EH (cell line): ENCODE results near the gene SLC16A12.
"Not testable (repeated sequence)": the region's sequence is repeated elsewhere in the genome, so short reads cannot be mapped to it uniquely, and the experiment has no call there.

Experiments used
- DNase-seq: peaks from one replicate; pipeline ENCODE4 v3.0.0-alpha.2; 2015; ENCODE audit warnings: low read depth

SLC16A12 gene

DNA sequence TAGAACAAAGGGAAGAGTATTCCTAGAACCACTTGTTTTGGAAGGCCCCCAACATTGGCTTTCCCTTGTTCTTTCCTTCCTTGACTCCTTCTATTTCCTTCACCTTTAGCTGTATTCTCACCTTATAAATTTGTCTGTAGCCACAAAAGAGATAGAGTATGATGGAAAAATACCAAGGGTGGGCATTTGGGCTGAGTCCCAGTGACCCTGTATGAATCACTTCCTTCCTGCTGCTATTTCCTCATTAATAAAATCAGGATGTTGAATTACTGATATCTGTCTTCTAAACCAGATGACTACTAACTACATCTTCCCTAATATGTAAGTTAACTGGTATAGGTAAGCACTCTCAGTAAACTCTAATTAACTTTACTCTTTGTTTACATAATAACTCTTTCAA is 65.9 kb downstream of the SLC16A12 start:
- DNase-seq: no peak

GRCh38 chr10:89468191-89468965 is 67.0 kb downstream of the SLC16A12 start:
- DNase-seq: no peak

GRCh38 chr10:89466599-89467035 is 68.8 kb downstream of the SLC16A12 start:
- peak; percentile 58 for DNase-seq

DNA sequence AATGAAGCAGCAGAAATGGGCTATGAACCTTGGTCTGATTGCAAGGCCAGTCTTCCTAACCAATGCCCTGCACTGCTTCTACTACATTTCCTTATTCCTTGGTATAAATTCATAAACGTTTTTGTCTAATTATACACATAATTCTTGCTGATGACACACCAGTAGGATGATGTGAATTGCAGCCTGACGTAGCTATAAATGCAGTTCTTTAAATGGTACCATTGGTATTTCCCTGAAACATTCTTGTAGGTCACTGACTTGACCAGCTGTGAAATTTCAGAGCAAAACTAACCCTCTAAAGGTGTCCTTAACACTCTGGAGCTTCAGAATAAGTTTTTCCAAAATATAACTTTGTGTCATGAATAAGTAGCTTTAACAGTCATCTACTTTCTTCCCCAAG is 70.2 kb downstream of the SLC16A12 start:
- DNase-seq: no peak

- DNase-seq: no peak
Observed at GRCh38 chr10:89463846-89464537, 71.4 kb downstream of the SLC16A12 start.

DNA sequence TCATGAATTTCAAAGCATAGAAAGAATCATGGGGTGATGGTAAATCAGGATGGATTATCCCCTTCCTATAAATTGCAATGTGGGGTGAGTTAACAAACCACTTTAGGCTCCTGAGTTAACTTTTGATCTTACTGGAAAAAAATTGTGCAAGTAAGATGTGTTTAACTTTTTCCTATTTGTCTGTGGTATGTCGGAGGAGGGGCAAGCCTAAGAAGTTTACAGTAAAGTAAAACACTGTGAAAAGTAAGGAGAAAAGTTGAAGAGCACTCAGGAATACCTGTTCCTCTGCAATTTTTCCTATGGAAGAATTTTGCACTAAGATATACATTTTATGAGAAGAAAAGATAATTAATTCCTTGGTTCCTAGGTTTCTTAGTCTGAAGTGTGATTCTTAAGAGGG is 76.6 kb downstream of the SLC16A12 start:
- peak; percentile 41 for DNase-seq

DNA sequence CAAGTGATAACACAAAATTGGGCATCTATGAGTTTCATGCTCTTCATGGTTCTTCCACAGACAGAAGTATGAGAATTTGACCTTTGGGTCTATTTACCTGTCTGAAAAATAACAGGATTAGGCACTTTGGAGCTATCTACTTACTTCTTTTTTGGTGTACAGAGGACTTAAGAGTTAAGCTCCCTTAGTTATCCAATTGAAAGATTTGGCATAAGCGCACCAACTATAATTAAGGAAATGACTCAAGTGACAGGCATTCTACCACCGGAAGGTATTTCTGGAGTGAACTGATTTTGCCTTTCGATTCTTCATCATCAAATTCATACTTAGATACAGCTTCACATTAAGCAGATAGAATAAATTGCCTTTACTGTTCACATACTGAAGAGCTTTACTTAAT is 77.1 kb downstream of the SLC16A12 start:
- DNase-seq: peak; percentile 84

DNA sequence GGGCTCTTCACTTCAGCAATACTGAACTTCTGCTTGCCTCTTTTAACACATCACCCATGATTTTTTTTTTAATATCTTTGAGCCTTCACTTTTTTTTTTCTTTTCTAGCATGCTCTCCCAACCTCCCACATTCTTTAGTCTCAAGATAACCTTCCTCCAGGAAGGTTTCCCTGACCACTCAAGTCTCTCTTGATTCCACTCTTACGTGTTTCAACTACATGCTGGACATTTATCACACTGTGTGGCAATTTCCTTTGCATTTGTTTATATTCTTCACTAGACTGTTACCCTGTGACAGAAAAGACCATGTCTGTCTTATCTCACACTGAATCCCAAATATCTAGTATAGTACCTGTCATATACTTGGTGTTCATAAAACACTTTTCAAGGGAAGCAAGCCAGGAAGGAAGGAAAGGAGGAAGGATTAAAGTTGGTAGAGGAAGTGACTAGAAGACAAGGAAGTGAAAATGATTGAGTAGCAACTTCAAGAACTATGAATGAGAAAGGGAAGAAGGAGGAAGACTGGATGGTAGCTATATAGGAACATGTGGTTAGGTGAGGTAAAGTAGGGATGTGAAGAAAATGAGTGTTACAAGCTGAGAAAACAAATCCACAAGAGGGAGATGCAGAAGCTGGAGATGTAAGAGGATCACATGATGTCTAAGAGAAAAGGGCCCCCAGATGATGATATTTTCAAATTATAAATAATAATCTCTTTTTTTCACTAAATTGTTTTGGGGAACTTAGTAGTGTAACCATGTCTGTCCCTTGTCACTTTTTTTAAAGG is 80.6 kb downstream of the SLC16A12 start:
- no peak for DNase-seq

DNA sequence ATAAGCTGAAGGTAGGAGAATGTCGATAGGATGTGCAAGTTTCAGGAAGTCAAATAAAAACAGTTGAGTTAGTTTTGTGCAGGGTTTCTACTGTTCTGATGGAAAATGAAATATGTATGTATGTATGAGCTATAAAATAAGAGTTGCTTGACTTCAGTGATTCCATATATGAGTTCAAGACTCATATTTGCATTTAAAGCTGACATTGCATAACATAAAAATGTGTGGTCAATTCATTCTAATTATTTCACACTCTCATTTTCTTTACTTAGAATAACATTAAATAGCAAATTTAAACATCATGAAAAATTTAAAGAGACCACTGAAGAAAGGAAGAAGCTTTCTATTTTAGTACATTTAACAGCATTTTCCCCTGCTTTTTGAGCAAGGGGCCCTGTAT is 83.2 kb downstream of the SLC16A12 start:
- DNase-seq: no peak

GRCh38 chr10:89450901-89451300 is 84.5 kb downstream of the SLC16A12 start:
- no peak for DNase-seq

- DNase-seq: not testable (repeated sequence)
Observed at GRCh38 chr10:89444819-89445218, 90.6 kb downstream of the SLC16A12 start.

DNA sequence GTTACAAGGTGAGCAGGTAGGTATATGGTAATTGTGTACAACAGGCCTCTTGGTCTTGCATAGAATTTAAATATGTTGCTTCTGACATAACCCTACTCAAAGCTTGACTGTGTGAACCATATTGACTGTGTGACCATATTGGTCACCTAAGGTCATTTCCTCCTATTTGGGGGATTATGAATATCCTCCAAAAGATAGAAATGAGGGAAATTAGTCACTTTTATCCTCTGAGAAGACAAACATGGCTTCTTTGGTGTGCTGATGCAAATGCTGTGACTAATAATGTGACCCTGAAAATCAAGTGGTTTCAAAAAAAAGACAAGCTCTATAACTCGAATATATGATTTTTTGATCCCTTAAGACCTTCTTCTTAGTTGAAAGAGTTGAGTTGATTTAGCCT is 93.1 kb downstream of the SLC16A12 start:
- DNase-seq: no peak

DNA sequence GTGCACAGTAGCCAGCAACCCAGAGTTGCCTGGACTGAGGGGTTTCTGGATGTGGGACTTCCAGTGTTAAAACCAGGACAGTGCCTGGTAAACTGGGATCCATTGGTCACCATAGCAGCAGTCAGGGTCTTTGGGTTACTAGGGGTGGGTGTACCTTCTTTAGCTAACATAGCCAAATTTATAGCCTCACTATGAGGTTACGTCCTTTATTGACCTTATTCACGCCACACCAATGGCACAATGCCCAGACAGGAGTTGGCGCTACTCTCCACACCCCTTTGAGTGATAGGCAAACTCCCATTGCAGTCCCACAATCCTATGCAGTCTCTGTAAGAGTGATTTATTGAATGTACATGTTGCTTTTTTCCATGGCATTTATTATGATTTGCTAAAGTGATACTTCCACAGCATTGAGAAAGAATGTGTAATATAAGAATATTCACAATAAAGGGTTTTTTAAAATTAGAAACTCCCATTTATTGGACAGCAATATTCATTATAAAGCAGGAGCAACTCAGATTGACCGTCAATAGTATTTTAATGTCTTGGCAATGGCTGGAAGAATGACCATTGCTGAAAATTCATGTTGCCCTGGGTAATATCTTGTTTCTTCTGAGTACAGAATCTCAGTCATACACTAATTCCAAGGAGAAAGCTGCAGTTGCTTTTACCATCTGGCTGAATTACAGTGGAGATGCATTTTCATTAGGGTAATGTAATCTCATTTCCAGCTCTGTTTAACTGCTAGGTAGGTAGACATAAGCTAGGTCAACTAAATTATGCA is 95.0 kb downstream of the SLC16A12 start:
- DNase-seq: no peak

GRCh38 chr10:89438525-89438924 is 96.9 kb downstream of the SLC16A12 start:
- DNase-seq: no peak

GRCh38 chr10:89431977-89432376 is 103.4 kb downstream of the SLC16A12 start:
- peak; percentile 57 for DNase-seq

DNA sequence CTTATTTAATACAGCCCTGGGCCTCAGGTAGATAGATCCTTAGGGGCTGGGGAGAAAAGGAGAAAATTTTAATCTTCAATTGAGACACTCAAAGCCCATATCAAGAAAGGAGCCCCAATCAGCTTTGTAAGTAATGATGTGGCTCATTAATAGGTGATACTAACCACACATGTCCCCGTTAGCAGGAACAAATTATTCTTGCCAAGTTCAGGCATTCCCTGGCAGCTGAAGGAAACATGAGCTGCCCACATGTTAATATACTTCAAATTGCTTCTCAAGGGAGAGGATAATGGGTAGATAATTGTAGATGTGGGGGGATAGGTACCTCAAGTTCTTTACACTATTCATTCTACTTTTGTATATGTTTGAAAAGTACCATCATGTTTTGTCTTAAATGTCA is 106.5 kb downstream of the SLC16A12 start:
- DNase-seq: no peak

GRCh38 chr10:89427629-89428028 is 107.8 kb downstream of the SLC16A12 start:
- peak; percentile 81 for DNase-seq

DNA sequence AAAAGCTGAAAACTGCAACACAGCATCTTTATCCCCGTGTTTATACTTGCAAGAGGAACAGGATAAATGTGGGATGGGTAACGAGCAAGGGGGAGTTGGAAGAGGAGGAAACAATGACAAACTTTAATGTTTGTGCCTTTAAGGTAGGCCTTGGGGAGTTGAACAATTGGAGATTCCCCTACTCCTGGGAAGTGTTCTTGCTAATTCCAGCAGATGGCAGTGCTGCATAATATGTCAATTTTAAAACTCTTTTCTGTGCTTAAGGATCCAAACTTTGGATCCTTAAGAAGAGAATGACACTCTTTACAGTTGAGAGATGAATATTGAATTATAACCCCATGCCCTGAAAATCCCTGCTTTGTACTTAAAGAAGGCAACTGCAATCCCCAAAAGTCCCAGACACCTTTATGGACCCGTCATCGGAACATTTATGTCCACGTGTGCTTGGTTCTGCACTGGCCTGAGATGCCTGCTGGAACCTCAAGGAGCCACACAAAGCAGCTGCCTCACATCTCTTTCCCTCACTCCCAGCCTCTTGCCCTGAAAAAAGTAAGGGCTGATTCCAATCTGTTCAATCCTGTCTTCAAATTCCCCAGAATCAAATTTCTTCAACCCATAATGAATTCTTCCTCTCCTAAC is 109.0 kb downstream of the SLC16A12 start:
- DNase-seq: peak; percentile 73

- no peak for DNase-seq
Observed at GRCh38 chr10:89425000-89425399, 110.4 kb downstream of the SLC16A12 start.

GRCh38 chr10:89421018-89421476 is 114.3 kb downstream of the SLC16A12 start:
- no peak for DNase-seq

DNA sequence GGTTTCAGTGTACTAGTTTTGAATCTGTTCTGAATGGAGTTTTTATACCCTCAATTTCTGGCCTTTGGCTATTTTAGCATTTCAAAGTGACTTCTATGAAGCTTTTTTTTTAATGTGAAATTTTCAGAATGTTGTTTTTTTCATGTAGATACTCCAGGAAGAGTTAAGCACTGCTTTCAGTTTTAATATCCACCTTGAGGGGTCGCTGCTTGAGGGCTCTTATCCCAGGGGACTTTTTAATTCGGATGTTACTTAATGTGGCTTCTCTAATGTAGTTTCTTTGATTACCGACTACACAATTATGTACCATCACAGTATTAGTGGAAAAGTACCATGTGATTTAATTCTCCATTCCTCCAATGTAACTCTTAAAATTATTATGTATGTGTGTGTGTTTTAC is 115.8 kb downstream of the SLC16A12 start:
- peak; percentile 40 for DNase-seq
